WTC11 (cell line): Measurements from ENCODE around the gene AQP2.

ENCODE experiments used
- ATF1 ChIP-seq: sonication (generic); formaldehyde crosslinking; IDR thresholded peaks from 2 replicates; pipeline ENCODE4 v1.8.1; 2023; ENCODE audit warnings: mild to moderate bottlenecking, moderate library complexity, missing genetic modification reagents
- CTCF ChIP-seq: fragments of 200-600 bp; IDR thresholded peaks from 2 replicates; pipeline ENCODE4 v1.8.0; 2022; ENCODE audit warnings: antibody characterized with exemption
- ESRRA ChIP-seq: sonication (generic); formaldehyde crosslinking; IDR thresholded peaks from 2 replicates; pipeline ENCODE4 v1.8.1; 2022; ENCODE audit warnings: mild to moderate bottlenecking, missing genetic modification reagents, borderline replicate concordance
- TEAD4 ChIP-seq: sonication (generic); formaldehyde crosslinking; IDR thresholded peaks from 2 replicates; pipeline ENCODE4 v1.8.0; 2022; ENCODE audit warnings: mild to moderate bottlenecking, missing genetic modification reagents

- no peak for TF ChIP-seq TEAD4
- TF ChIP-seq ESRRA (CRISPR knock-in tag) = no peak
- no peak for TF ChIP-seq CTCF
- no peak for TF ChIP-seq ATF1
These were observed 1.1 kb downstream of the AQP2 start for GRCh38 chr12:49951411-49952240.
